Measurements from ENCODE around the gene TRIM49D2.
"Not testable (repeated sequence)": the region's sequence is repeated elsewhere in the genome, so short reads cannot be mapped to it uniquely, and the experiment has no call there.

Gene TRIM49D2

GRCh38 chr11:89923764-89924163, at the start of gene TRIM49D2:
Gene TRIM49D2, plus strand, starts transcription at chr11:89924064. Its CDS starts 2,698 bp downstream, at chr11:89926762.
- POLR2A ChIA-PET; CTCF ChIA-PET; H3K4me3 ChIP-seq (ENCODE audit: low read depth, low read length); H3K36me3 ChIP-seq (ENCODE audit: control insufficient read depth in 2 of 2, insufficient read depth in 1 of 2, low read length in 2 of 2); H3K27ac ChIP-seq (ENCODE audit: extremely low read depth, low read depth, low read length); H3K9me3 ChIP-seq (ENCODE audit: control insufficient read depth, insufficient read depth, low read depth, low read length); H3K4me1 ChIP-seq (ENCODE audit: control insufficient read depth, insufficient read depth, low read length): not testable (repeated sequence)

DNA sequence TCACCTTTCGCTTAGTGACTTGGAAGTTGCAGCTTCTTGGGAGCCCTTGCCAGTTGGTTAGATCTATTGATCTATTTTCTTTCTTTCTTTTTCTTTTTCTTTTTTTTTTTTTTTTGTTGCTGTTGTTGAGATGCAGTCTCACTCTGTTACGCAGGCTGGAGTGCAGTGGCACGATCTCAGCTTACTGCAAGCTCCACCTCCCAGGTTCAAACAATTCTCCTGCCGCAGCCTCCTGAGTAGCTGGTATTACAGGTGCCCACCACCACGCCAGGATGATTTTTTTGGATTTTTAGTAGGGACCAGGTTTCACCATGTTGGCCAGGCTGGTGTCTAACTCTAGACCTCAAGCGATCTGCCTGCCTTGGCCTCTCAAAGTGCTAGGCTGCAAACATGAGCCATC, 46.4 kb upstream of the TRIM49D2 start:
- H3K4me3 ChIP-seq (ENCODE audit: low read depth, low read length); H3K36me3 ChIP-seq (ENCODE audit: control insufficient read depth in 2 of 2, insufficient read depth in 1 of 2, low read length in 2 of 2); H3K27ac ChIP-seq (ENCODE audit: extremely low read depth, low read depth, low read length); H3K4me1 ChIP-seq (ENCODE audit: control insufficient read depth, insufficient read depth, low read length); H3K9me3 ChIP-seq (ENCODE audit: control insufficient read depth, insufficient read depth, low read depth, low read length); POLR2A ChIA-PET; CTCF ChIA-PET: not testable (repeated sequence)

DNA sequence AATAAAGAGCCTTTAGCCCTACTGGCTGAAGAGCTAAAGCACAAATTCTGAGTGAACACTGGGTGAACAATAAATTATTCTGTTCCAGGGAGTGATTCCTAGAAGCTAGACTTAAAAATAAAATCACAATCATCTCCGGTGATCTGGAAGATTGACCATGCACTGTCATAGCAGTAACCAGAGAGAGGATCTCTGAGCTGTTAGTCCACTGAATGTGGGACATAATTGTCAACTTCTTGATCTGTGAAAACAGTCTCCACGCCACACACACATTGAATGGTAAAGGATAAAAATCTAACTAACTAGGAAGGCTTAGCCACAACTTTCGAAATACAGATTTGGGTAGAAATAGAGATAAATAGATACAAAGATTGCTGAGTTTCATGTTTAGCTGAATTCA, 30.6 kb upstream of the TRIM49D2 start:
- H3K9me3 ChIP-seq (ENCODE audit: control insufficient read depth, insufficient read depth, low read depth, low read length); H3K36me3 ChIP-seq (ENCODE audit: control insufficient read depth in 2 of 2, insufficient read depth in 1 of 2, low read length in 2 of 2); H3K4me1 ChIP-seq (ENCODE audit: control insufficient read depth, insufficient read depth, low read length); CTCF ChIA-PET; H3K4me3 ChIP-seq (ENCODE audit: low read depth, low read length); H3K27ac ChIP-seq (ENCODE audit: extremely low read depth, low read depth, low read length); POLR2A ChIA-PET: not testable (repeated sequence)

GRCh38 chr11:89900809-89901208, 23.1 kb upstream of the TRIM49D2 start:
- POLR2A ChIA-PET; H3K36me3 ChIP-seq (ENCODE audit: control insufficient read depth in 2 of 2, insufficient read depth in 1 of 2, low read length in 2 of 2): not testable (repeated sequence)

GRCh38 chr11:89922195-89922660, 1.6 kb upstream of the TRIM49D2 start, which contains the start of gene TRIM49D1:
Gene TRIM49D1, minus strand, starts transcription at chr11:89922245. Its CDS starts 4,535 bp downstream, at chr11:89917710.
- no peak within 1 kb of the TSS for H3K4me3 ChIP-seq (ENCODE audit: low read depth, low read length)
- CTCF ChIA-PET, result no interaction called here
- no peak within 1 kb of the TSS for H3K27ac ChIP-seq (ENCODE audit: extremely low read depth, low read depth, low read length)
- H3K9me3 ChIP-seq (ENCODE audit: control insufficient read depth, insufficient read depth, low read depth, low read length), result no peaks in the 10 kb centered on the region
- TF ChIP-seq HOXC10 (CRISPR knock-in tag; IDR thresholded peaks at IDR 0.05) (no peak), ZNF23 (tag by site-specific recombination; IDR thresholded peaks at IDR 0.05; ENCODE audit: borderline replicate concordance) (no peak), ZNF202 (tag by site-specific recombination; IDR thresholded peaks at IDR 0.05; ENCODE audit: borderline replicate concordance) (no peak), ZBTB8A (tag by site-specific recombination; IDR thresholded peaks at IDR 0.05) (no peak), KLF16 (tag by site-specific recombination; IDR thresholded peaks at IDR 0.05) (no peak)
- POLR2A ChIA-PET, result no interaction called here
- H3K36me3 ChIP-seq (ENCODE audit: control insufficient read depth in 2 of 2, insufficient read depth in 1 of 2, low read length in 2 of 2), result no peaks in the 10 kb centered on the region
- no peaks in the 10 kb centered on the region for H3K4me1 ChIP-seq (ENCODE audit: control insufficient read depth, insufficient read depth, low read length)

More at GRCh38 chr11:89900809-89901208, 23.1 kb upstream of the TRIM49D2 start:
- H3K4me1 ChIP-seq (ENCODE audit: control insufficient read depth, insufficient read depth, low read length); H3K9me3 ChIP-seq (ENCODE audit: control insufficient read depth, insufficient read depth, low read depth, low read length); CTCF ChIA-PET; H3K4me3 ChIP-seq (ENCODE audit: low read depth, low read length); H3K27ac ChIP-seq (ENCODE audit: extremely low read depth, low read depth, low read length): not testable (repeated sequence)

- CTCF ChIA-PET; POLR2A ChIA-PET; H3K4me1 ChIP-seq (ENCODE audit: control insufficient read depth, insufficient read depth, low read length); H3K4me3 ChIP-seq (ENCODE audit: low read depth, low read length); H3K9me3 ChIP-seq (ENCODE audit: control insufficient read depth, insufficient read depth, low read depth, low read length); H3K27ac ChIP-seq (ENCODE audit: extremely low read depth, low read depth, low read length); H3K36me3 ChIP-seq (ENCODE audit: control insufficient read depth in 2 of 2, insufficient read depth in 1 of 2, low read length in 2 of 2): not testable (repeated sequence)
Observed at GRCh38 chr11:89960833-89961232, 37.0 kb downstream of the TRIM49D2 start.

- H3K9me3 ChIP-seq (ENCODE audit: control insufficient read depth, insufficient read depth, low read depth, low read length); H3K4me3 ChIP-seq (ENCODE audit: low read depth, low read length); H3K4me1 ChIP-seq (ENCODE audit: control insufficient read depth, insufficient read depth, low read length); POLR2A ChIA-PET; CTCF ChIA-PET; H3K36me3 ChIP-seq (ENCODE audit: control insufficient read depth in 2 of 2, insufficient read depth in 1 of 2, low read length in 2 of 2); H3K27ac ChIP-seq (ENCODE audit: extremely low read depth, low read depth, low read length): not testable (repeated sequence)
Observed at GRCh38 chr11:89965737-89966136, 41.9 kb downstream of the TRIM49D2 start, which contains the start of gene TRIM64. Gene TRIM64, plus strand, starts transcription at chr11:89966037. Its CDS starts 2,467 bp downstream, at chr11:89968504.
